Activated CD4-positive, alpha-beta T cell treated with anti-CD3 and anti-CD28 coated beads, Interleukin-2, amount 50 U/mL, for 1 hour (primary cell): ENCODE results near the gene TAF4.
"Not testable (repeated sequence)": the region's sequence is repeated elsewhere in the genome, so short reads cannot be mapped to it uniquely, and the experiment has no call there.

ENCODE experiments used
- DNase-seq: peaks from one replicate; pipeline ENCODE4 v3.0.0-alpha.2; 2020

TAF4 gene

GRCh38 chr20:62071669-62072430 is 6.2 kb upstream of the TAF4 start:
- DNase-seq, result not testable (repeated sequence)

GRCh38 chr20:62069741-62070216 is 4.1 kb upstream of the TAF4 start:
- no peak for DNase-seq

GRCh38 chr20:62068997-62069396 is 3.3 kb upstream of the TAF4 start:
- DNase-seq, result no peak

GRCh38 chr20:62067547-62068260 is 2.0 kb upstream of the TAF4 start:
- no peak for DNase-seq

GRCh38 chr20:62066983-62067433 is 1.3 kb upstream of the TAF4 start:
- peak; percentile 5 for DNase-seq

- peak; percentile 38 for DNase-seq
Measured at GRCh38 chr20:62066339-62066982, 780 bp upstream of the TAF4 start.

- peak; percentile 6 for DNase-seq
Measured at GRCh38 chr20:62064770-62065673, 659 bp downstream of the TAF4 start.

GRCh38 chr20:62063981-62064769 is 1.5 kb downstream of the TAF4 start:
- no peak for DNase-seq

- no peak for DNase-seq
Measured at GRCh38 chr20:62063315-62063980, 2.2 kb downstream of the TAF4 start.

GRCh38 chr20:62062661-62063314 is 2.9 kb downstream of the TAF4 start:
- no peak for DNase-seq

GRCh38 chr20:62061851-62062423 is 3.7 kb downstream of the TAF4 start:
- DNase-seq, result no peak

- no peak for DNase-seq
Measured at GRCh38 chr20:62060631-62061541, 4.8 kb downstream of the TAF4 start.

GRCh38 chr20:62059920-62060630 is 5.6 kb downstream of the TAF4 start:
- no peak for DNase-seq

GRCh38 chr20:62059401-62059800 is 6.3 kb downstream of the TAF4 start:
- no peak for DNase-seq

- no peak for DNase-seq
Measured at GRCh38 chr20:62058941-62059340, 6.7 kb downstream of the TAF4 start.

GRCh38 chr20:62056975-62057374 is 8.7 kb downstream of the TAF4 start:
- no peak for DNase-seq

- no peak for DNase-seq
Measured at GRCh38 chr20:62056377-62056776, 9.3 kb downstream of the TAF4 start.

GRCh38 chr20:62055862-62056115 is 9.9 kb downstream of the TAF4 start:
- DNase-seq, result not testable (repeated sequence)
